HG03469 (cell line): ENCODE measurements around the gene SMARCA2.

Experiments used
- ATAC-seq: cut with Tn5 transposase; IDR thresholded peaks from one replicate; pipeline ENCODE4 v1.9.1; 2021; ENCODE audit warnings: mild to moderate bottlenecking, moderate library complexity, moderate number of reproducible peaks; ENCODE audit not compliant: unreplicated experiment

Gene SMARCA2

DNA sequence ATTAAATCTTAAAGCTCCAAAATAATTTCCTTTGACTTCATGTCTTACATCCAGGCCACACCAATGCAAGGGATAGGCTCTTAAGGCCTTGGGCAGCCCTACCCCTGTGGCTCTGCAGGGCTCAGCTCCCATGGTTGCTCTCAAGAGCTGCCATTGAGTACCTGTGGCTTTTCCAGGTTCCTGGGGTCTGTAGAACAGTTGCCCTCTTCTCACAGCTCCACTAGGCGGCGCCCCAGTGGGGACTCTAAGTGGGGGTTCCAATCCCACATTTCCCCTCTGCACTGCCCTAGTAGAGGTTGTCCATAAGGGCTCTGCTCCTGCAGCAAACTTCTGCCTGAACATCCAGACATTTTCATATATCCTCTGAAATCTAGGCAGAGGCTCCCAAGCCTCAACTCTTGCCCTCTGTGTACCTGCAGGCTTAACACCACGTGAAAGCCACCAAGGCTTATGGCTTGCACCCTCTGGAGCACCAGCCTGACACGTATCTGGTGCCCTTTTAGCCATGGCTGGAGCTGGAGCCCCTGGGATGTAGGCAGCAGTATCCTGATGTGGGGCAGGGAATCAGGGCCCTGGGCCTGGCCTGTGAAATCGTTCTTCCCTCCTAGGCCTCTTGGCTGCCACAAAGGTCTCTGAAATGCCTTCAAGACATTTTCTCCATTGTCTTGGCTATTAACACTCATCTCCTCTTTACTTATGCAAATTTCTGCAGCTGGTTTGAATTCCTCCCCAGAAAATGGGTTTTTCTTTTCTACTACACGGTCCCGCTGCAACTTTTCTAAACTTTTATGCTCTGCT, 185.1 kb downstream of the SMARCA2 start:
- ATAC-seq = no peak

DNA sequence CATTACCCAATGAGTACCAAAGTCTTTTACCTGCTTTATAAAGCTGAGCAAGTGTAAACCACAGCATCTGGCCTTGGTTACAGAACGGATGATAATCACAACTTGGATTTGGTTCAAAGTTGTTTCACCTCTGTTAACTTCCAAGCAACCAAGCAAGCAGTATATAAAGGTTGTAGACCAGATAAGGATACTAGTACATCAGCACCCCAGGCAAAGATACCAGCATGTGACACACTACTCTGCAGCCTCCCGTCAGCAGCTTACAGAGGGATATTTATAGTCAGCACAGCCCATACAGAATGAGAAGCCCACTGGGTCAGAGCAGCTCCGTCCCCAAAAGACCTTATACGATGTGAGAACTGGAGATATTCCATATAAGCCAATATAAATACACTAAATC, 193.3 kb downstream of the SMARCA2 start:
- no peak for ATAC-seq

DNA sequence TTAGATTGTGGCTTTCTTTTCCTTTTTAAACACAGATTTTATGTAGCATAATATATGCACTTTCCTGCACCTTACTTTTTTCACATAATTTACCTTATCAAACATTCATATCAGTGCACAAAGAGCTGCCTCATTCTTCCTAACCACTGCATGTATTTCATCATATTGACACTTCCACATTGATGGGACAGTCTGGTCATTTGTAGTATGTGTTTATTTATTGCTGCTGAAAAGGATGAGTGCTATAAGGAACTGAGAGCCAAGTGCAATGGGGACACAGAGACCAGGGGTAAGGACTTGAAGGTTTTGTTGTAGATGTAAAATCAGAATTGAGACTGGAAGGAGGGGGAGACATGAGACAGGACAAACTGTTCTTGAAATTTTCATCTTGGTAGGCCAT, 193.8 kb downstream of the SMARCA2 start:
- no peak for ATAC-seq

DNA sequence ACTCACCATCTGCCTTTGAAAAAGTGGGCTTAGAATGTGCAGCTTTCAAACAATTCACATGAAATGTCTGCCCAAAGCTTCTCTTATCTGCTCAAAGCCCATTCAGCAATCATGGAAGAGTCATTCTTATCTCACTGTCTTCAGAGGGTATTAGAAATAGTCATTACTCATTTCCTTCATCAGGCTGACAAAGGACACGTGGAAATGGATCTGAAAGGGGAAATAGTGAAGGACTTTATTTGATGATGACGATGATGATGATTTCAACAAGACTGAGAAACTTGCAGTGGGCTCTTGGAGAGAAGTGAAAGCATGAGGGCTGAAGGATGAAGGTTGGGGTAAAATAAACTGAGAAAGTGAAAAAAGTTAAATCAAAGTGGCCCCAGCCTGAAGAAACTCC, 194.3 kb downstream of the SMARCA2 start:
- no peak for ATAC-seq

DNA sequence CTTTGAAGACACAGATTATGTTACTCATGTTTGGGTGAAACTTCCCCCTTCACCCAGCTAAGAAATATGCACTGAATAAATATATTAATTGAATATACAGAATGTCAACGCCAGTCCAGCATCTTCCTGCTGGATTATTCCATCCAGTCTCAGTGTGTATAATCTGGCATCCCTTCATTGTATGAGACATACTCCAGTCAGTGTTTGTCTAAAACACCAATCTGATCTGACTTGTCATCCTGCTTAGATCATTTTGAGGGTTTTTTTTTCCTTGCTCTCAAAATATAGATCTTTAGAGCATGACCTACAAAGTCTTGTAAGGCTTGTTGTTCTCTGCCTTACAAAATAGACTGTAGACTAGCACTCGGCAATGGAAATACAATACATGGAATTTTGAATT, 195.1 kb downstream of the SMARCA2 start:
- no peak for ATAC-seq

DNA sequence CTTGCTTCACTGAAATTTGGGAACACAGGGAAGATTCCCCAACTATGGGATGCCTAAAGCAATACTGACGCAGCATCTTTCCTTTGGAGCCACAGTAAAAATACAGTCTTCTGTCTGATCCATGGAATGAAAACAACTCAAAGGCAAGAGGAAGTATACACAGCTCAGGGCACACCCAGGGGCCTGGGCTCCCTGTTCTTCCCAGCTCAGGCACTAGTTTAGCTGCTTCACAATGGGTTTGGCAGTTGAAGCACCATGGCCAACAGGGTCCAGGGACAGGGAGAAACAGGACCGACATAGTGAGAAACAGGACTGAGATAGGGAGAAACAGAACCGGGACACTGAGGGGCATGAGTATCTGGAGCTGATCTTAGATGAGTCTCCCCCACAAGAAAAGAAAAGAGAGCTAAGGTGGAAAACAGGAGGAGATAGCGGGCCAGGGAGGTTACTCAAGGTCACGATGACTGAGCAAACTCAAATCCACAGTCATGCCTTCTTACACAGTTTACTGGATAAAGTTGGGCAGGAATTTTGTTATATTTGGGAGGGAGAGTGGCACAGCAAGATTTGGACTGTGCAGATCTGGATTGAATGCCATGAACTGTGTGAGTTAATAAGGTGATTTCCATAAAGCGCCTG, 198.8 kb downstream of the SMARCA2 start:
- ATAC-seq = no peak

DNA sequence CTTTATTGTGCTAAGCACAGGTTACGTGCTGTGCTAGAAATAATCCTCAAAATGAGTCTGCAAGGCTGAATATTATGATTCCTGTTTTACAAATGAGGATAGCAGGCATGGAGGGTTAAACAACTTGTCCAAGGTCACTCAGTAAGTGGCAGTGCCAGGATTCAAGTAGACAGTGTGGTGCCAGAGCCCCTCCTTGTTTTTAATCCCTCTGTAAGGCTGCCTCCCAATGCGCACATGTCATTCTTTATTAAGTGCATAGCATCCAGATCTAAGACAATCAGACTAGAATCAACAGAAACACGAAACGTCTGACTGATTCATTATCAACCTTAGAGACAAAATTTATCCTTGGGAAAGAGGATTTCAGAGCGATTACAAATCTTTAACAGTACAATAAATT, 199.6 kb downstream of the SMARCA2 start:
- ATAC-seq = no peak

DNA sequence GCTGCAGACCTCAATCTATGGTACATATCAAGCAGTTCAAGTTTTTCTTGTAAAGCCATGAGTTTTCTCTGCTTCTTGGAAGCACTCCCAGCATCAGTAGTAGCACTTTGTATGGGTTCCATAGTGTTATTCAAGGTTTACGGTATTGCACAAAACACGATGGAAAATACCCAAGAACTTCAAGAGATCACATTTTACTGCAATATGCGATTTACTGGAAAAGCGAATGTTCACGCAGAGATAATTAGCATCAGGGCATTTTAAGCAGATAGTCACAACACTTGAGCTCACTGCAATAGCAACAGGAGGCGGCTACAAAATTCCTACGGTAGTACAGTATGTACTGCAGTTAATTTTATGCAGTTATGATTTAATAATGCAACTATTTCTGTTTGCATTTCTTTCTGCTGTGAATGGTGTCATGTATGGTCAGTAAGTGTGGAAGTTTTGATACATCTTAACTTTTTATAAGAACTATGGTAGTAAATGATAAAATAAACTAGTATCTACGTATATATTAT, 200.8 kb downstream of the SMARCA2 start:
- no peak for ATAC-seq

DNA sequence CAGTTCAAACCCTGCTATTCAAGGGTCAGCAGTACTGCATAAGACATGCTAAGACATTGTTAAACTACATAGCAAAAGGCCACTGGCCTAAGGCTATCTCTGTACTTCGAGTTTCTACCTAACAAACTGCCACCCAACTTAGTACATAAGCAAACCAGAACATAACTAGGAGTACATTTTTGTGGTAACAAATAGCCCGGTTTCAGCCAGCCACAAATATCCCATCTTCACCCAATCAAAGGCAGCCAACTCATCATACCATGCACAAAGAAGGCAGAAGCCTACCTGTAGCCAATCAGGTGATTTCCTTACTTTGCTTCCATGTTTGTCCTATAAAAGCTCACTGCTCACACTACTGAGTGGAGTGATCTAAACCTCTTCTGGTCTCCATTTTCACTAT, 201.4 kb downstream of the SMARCA2 start:
- ATAC-seq = no peak

DNA sequence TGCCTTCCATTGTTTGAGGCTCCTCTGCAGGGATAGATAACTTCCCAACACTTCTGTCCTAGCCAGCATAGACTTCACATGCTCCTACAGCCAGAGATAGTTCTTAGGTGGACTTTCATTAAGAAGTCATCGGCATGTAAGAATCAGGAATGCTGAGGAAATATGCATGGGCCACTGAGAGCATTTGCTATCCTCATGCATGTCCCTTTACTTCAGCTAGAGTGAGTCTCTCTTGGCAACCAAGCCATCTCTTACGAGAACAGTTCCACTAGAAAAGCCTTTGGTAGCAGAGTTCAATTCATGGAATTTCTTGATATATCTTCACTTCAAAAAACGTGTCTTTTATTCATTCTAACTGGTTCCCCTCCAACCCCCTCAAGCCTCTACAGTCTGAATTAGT, 202.4 kb downstream of the SMARCA2 start:
- no peak for ATAC-seq

DNA sequence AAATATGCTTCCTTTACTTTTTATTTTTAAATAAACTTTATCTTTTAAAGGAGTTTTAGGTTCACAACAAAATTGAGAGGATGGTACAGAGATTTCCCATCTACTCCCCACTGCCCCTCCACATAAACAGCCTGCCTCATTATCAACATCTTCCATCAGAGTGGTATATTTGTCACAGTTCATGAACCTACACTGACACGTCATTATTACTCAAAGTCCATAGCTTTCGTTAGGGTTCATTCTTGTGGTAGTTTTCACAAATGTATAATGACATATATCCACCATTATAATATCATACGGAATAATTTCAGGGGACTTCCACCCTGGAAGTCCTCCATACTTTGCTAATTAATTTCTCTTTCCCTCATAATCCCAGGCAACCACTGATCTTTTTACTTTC, 204.9 kb downstream of the SMARCA2 start:
- no peak for ATAC-seq

DNA sequence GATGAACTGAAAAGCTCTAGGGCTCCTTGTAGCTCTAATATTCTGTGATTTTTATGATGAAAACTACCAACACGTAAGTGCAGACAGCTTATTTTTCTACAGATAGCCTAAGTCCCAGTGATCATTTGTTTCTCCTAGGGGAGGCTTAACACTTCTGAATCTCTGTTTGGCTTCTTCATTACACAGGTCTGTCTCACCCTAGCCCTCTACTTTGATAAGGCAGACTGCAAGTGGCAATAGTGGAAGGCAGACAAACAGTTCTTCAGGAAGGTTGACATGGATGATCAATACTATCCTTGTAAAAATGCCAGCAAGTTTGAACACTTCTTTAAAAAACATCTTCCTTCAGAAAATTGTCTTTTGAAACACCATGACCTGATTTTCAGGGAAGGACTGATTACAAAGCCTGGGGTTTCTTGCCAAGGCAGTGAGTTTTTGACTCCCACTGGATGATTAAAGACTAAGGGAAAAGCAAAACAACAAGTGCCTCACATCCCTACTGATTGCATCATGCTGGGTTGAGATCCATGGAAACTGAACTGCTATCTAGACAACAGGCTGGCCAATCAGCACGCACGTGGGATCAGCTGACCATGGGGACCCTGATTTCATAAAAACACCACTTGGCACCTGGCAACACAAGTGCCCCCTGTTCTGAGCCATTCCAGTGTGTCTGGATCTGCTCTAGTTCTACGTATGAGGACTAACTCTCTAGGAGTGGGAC, 212.2 kb downstream of the SMARCA2 start:
- ATAC-seq = no peak

DNA sequence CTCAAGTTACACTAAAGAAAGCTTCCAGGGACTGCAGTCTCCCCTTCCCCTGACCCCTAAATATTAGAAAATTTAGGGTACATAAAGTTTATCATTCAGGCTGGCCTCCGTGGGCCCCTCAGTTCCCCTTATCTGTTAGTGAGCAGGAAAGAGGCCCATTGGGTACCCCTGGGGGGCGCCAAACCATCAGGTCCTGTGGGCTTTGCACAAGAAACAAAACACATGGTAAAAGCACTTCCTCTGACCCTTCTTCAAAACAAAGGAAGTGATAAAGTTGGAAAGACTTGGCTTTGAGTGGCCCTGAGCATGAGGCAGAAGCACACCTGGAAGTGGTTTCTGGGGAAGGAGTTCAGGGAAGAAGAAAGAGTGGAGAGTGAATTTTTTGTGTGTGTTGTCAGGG, 213.0 kb downstream of the SMARCA2 start:
- ATAC-seq = no peak

DNA sequence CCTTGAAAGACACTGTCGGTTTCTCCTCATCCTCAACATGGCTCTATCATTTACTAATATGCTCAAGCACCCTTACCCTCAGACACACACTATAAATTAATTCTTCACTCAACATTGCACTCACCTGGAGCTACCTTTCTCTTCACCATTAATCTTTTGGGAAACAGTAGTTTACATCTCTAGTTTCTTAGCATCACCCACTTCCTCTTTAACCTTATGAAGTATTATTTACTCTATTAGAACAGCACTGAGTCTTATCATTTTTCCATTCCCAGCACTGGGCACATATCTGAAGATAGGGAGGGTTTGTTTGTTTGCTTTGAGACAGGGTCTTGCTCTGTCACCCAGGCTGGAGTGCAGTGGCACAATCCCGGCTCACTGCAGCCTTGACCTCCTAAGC, 213.5 kb downstream of the SMARCA2 start:
- no peak for ATAC-seq

DNA sequence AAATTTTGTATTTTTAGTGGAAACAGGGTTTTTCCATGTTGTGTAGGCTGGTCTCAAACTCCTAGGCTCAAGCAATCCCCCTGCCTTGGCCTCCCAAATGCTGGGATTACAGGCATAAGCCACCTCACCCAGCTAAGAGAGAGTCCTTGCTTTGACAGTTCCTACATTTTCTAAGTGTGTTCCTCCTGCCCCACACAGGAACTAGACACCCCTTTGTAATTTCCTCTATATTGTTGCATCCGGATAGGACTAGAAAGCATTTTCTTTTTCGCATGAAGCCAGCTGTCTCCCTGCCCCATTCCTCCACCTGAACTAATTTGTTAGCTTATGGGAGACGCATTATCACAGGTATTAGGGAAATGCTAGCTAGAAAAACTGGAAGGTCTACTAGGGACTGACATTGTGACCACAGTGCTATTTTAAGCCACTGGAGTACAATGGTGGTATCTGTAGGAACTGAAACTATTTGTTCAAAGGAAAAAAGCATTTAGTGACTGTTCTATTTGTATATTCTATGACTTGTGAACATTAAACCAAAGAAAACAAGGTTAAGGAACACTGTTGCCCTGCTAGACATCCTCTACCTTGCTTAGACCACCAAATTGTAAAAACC, 214.1 kb downstream of the SMARCA2 start:
- peak; percentile 85 for ATAC-seq

DNA sequence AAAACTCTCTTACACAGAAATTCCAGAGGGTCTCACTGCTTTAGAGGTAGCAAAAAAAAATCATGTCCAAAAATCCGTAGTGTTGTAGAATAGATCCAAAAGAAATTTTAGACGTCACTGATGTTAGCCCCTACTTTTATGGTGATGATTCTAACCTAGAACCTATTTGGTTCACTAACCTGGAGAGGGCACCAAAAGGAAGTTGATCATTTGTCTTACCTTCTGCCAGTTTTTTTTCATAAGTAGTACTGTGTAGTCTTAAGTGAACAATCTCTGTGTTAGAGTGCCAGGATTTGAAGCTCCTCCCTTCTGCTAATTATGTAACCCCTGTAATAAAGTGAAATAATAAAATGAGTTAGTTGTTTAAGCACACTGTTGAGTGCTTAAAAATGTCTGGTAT, 215.2 kb downstream of the SMARCA2 start:
- no peak for ATAC-seq

DNA sequence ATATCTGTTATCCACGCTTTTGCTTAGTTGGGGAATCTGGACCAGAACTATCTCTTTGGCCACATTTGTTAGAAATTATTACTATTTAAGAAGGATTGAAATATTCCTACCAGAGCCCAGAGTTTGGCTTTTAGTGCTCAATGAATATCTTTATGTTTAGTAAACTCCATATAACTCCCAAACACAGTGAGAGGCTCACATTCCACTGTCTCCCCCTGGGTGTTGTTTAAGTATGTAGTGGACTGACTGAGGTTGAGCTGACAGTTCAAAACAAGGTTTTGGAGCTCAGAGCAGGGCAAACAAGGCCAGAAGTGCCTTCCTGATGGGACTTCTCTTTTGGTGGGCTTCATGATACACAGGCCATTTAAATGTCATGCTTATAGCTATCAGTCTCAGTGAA, 216.0 kb downstream of the SMARCA2 start:
- no peak for ATAC-seq

DNA sequence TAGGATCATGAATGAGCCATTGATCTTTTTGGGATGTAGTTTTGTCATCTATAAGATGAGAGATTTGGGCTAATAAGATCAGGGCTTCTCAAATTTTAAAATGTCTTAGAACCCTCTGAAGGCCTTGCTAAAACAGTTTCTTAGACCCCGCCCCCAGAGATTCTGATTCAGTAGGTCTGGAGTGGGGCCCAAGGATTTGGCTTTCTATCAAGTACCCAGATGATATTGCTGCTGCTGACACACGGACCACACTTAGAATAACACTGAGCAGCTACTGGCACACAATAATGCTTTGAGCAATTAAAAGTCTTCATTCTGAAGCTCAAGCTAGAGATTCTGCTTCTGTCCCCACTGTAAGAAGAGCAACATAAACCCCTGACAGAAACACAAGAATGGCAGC, 216.7 kb downstream of the SMARCA2 start:
- no peak for ATAC-seq

DNA sequence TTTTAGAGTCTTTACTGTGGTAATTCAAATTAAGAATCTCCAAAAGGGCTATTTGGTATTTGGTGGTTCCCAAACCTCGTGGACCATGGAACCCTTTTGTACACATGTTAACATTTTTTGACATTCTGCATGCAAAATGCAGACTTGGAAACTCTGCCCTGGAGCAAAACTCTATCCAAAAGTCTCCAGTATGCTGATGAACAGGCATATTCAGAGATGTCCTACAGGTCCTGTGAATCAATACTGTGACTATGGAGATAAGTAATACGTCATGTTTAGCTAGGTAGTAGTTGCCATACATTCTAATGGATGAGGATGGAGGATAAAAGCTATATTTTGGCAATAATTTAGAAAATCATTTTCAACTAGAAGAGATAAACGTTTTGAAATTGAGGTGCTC, 218.1 kb downstream of the SMARCA2 start:
- ATAC-seq = no peak

DNA sequence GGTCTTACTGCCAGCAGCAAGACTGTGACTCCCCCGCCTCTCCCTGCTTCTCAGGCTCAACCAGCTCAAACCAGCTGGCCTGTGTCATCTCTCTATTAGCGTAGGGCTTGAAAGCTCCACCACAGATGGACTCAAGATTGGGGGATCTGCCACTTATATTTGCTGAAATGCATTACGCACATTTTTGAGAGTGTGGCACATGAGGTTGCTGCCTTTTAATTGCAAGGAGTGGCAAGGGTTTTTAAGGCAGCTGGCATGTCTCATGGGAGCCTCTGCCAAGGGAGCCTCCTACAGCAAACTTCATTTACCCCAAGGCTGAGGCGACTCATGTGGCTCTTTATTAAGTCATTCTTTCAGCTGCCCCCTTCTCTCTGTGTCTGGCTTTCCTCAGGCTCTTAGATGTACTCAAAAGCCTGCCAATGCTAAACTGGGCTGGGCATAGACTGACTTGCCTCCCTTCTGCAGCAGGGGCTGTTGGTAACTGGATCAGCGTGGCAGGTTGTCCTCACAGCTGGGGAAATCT, 219.3 kb downstream of the SMARCA2 start:
- no peak for ATAC-seq

DNA sequence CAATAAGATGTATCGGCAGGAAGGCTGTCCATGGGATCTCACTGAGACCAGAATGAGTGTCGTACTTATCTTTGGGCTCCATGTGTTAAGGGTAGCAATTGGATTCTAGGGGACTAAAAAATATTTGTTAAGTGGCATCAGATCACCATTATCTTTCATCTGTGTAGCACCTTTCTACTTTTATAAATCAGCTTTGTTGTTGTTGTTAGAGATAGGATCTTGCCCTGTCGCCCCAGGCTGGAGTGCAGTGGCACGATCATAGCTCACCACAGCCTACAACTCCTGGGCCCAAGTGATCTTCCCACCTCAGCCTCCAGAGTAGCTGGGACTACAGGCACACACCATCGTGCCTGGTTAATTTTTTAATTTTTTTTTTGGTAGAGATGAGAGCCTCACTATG, 220.5 kb downstream of the SMARCA2 start:
- ATAC-seq = no peak
